Mesendoderm (in vitro differentiated cells): ENCODE results near the gene AP2A2.
"Not testable (repeated sequence)": the region's sequence is repeated elsewhere in the genome, so short reads cannot be mapped to it uniquely, and the experiment has no call there.

ENCODE experiments used
- DNase-seq: peaks from one replicate; pipeline ENCODE4 v3.0.0; 2013
- H2AK5ac ChIP-seq: 2 replicates; pipeline ENCODE4 v1.6.1; 2013; ENCODE audit warnings: low read length, inconsistent platforms
- H2BK120ac ChIP-seq: 2 replicates; pipeline ENCODE4 v1.6.1; 2013; ENCODE audit warnings: low read depth, mild to moderate bottlenecking, low read length, moderate library complexity, mixed read lengths
- H2BK15ac ChIP-seq: replicated peaks from 2 replicates; pipeline ENCODE4 v1.6.1; 2013; ENCODE audit warnings: low read depth, mild to moderate bottlenecking, moderate library complexity
- H2BK5ac ChIP-seq: 2 replicates; pipeline ENCODE4 v1.6.1; 2013; ENCODE audit warnings: low read length, inconsistent platforms
- H3K18ac ChIP-seq: 2 replicates; pipeline ENCODE4 v1.6.1; 2013; ENCODE audit warnings: mild to moderate bottlenecking, low read length, mixed read lengths
- H3K23ac ChIP-seq: one replicate; pipeline ENCODE4 v1.6.1; 2013; ENCODE audit warnings: low read length
- H3K27ac ChIP-seq: 2 replicates; pipeline ENCODE4 v1.5.1; 2013; ENCODE audit warnings: low read depth, mild to moderate bottlenecking, inconsistent platforms, low read length, moderate library complexity
- H3K27me3 ChIP-seq: 2 replicates; pipeline ENCODE4 v1.6.1; 2013; ENCODE audit warnings: low read length, control low read depth, mild to moderate bottlenecking, inconsistent platforms; ENCODE audit not compliant: insufficient read depth, poor library complexity
- H3K36me3 ChIP-seq: 2 replicates; pipeline ENCODE4 v1.6.1; 2013; ENCODE audit warnings: low read length, inconsistent platforms; ENCODE audit not compliant: control insufficient read depth, insufficient read depth
- H3K4ac ChIP-seq: one replicate; pipeline ENCODE4 v1.6.1; 2013; ENCODE audit warnings: low read depth, mild to moderate bottlenecking, low read length, moderate library complexity
- H3K4me1 ChIP-seq: 2 replicates; pipeline ENCODE4 v1.6.1; 2013; ENCODE audit warnings: low read depth, low read length, inconsistent platforms; ENCODE audit not compliant: control insufficient read depth
- H3K4me2 ChIP-seq: 2 replicates; pipeline ENCODE4 v1.6.1; 2013; ENCODE audit warnings: low read length
- H3K4me3 ChIP-seq: 2 replicates; pipeline ENCODE4 v1.5.1; 2013; ENCODE audit warnings: mild to moderate bottlenecking, low read length
- H3K56ac ChIP-seq: one replicate; pipeline ENCODE4 v1.6.1; 2013; ENCODE audit warnings: low read length
- H3K79me1 ChIP-seq: 2 replicates; pipeline ENCODE4 v1.6.1; 2013; ENCODE audit warnings: low read length, inconsistent platforms
- H3K79me2 ChIP-seq: 2 replicates; pipeline ENCODE4 v1.6.1; 2013; ENCODE audit warnings: mild to moderate bottlenecking, low read length; ENCODE audit not compliant: control insufficient read depth, insufficient read depth
- H3K9ac ChIP-seq: 2 replicates; pipeline ENCODE4 v1.6.1; 2013; ENCODE audit warnings: low read length, inconsistent platforms
- H4K5ac ChIP-seq: one replicate; pipeline ENCODE4 v1.6.1; 2013; ENCODE audit warnings: low read length
- H4K8ac ChIP-seq: one replicate; pipeline ENCODE4 v1.6.1; 2013; ENCODE audit warnings: low read depth, mild to moderate bottlenecking, control low read depth, low read length, moderate library complexity
- WGBS: extraction: QIAGEN DNeasy Blood & Tissue Kit; methylation state at CpG from one replicate; pipeline ENCODE4 v1.1.7; 2013; ENCODE audit warnings: low lambda C conversion rate, missing lambda C conversion rate; ENCODE audit not compliant: insufficient coverage; ENCODE audit errors: extremely low coverage; 5-methylcytosine and 5-hydroxymethylcytosine counted together

AP2A2 gene

GRCh38 chr11:971092-971690, 45.5 kb downstream of the AP2A2 start:
- Histone ChIP-seq H3K27ac (no peak overlapping the region), H3K9ac (no peak overlapping the region), H3K18ac (no peak overlapping the region), H3K79me2 (peaks cover 1% of the 10 kb centered on the region), H4K8ac (no peak overlapping the region), H3K4me1 (no peaks in the 10 kb centered on the region), H3K4me2 (no peak overlapping the region), H4K5ac (no peak overlapping the region), H3K79me1 (peaks cover 3% of the 10 kb centered on the region), H2BK5ac (no peak overlapping the region), H2BK15ac (no peak overlapping the region), H3K23ac (no peak overlapping the region), H3K56ac (no peak overlapping the region), H2BK120ac (no peak overlapping the region), H3K27me3 (no peaks in the 10 kb centered on the region), H2AK5ac (no peak overlapping the region), H3K4ac (no peak overlapping the region), H3K36me3 (peaks cover 2% of the 10 kb centered on the region), H3K4me3 (no peak overlapping the region)
- WGBS, result no CpG with 5 or more reads among the region's 12 CpGs
- DNase-seq, result no peak

GRCh38 chr11:971731-972365, 46.2 kb downstream of the AP2A2 start:
- WGBS, result no CpG with 5 or more reads among the region's 31 CpGs
- Histone ChIP-seq H2BK15ac (no peak overlapping the region), H3K9ac (no peak overlapping the region), H4K5ac (no peak overlapping the region), H3K79me2 (peaks cover 1% of the 10 kb centered on the region), H2AK5ac (no peak overlapping the region), H2BK5ac (no peak overlapping the region), H3K4me3 (no peak overlapping the region), H3K4me2 (no peak overlapping the region), H3K18ac (no peak overlapping the region), H3K23ac (no peak overlapping the region), H3K27me3 (no peaks in the 10 kb centered on the region), H4K8ac (no peak overlapping the region), H3K56ac (no peak overlapping the region), H3K36me3 (peaks cover 2% of the 10 kb centered on the region), H2BK120ac (no peak overlapping the region), H3K27ac (no peak overlapping the region), H3K4ac (no peak overlapping the region), H3K4me1 (no peaks in the 10 kb centered on the region), H3K79me1 (peaks cover 5% of the 10 kb centered on the region)
- DNase-seq, result no peak

GRCh38 chr11:972523-973211, 47.0 kb downstream of the AP2A2 start:
- Histone ChIP-seq H3K79me1 (peaks cover 5% of the 10 kb centered on the region), H3K79me2 (peaks cover under 1% of the 10 kb centered on the region), H3K4me2 (no peak overlapping the region), H3K56ac (no peak overlapping the region), H4K5ac (no peak overlapping the region), H3K4me3 (no peak overlapping the region), H4K8ac (no peak overlapping the region), H3K4me1 (no peaks in the 10 kb centered on the region), H3K27me3 (no peaks in the 10 kb centered on the region), H2BK120ac (no peak overlapping the region), H2BK15ac (no peak overlapping the region), H3K27ac (no peak overlapping the region), H3K9ac (no peak overlapping the region), H2AK5ac (no peak overlapping the region), H2BK5ac (no peak overlapping the region), H3K36me3 (peaks cover 3% of the 10 kb centered on the region), H3K18ac (no peak overlapping the region), H3K4ac (no peak overlapping the region), H3K23ac (no peak overlapping the region)
- no CpG with 5 or more reads among the region's 26 CpGs for WGBS
- DNase-seq, result no peak

- Histone ChIP-seq H3K18ac (no peak overlapping the region), H4K8ac (no peak overlapping the region), H3K4ac (no peak overlapping the region), H3K4me2 (no peak overlapping the region), H2BK5ac (no peak overlapping the region), H2AK5ac (no peak overlapping the region), H3K27ac (no peak overlapping the region), H3K4me3 (no peak overlapping the region), H3K36me3 (peaks cover 6% of the 10 kb centered on the region), H2BK15ac (no peak overlapping the region), H3K56ac (no peak overlapping the region), H4K5ac (no peak overlapping the region), H3K23ac (no peak overlapping the region), H3K4me1 (no peaks in the 10 kb centered on the region), H3K79me2 (no peaks in the 10 kb centered on the region), H3K9ac (no peak overlapping the region), H3K27me3 (no peaks in the 10 kb centered on the region), H3K79me1 (peaks cover 4% of the 10 kb centered on the region), H2BK120ac (no peak overlapping the region)
- no peak for DNase-seq
- no CpG with 5 or more reads among the region's 11 CpGs for whole genome bisulfite sequencing
Measured at GRCh38 chr11:973237-973636, 47.6 kb downstream of the AP2A2 start.

- not testable (repeated sequence) for H3K36me3 ChIP-seq, H2BK5ac ChIP-seq, H2BK120ac ChIP-seq, H3K4me1 ChIP-seq, H4K8ac ChIP-seq, H3K18ac ChIP-seq, H3K56ac ChIP-seq, DNase-seq, H3K4me3 ChIP-seq, H4K5ac ChIP-seq, H3K27ac ChIP-seq, H3K4me2 ChIP-seq, H2AK5ac ChIP-seq, H3K23ac ChIP-seq, H3K79me2 ChIP-seq, H3K4ac ChIP-seq, H3K79me1 ChIP-seq, H2BK15ac ChIP-seq, H3K9ac ChIP-seq, H3K27me3 ChIP-seq
- no CpG with 5 or more reads among the region's 41 CpGs for WGBS
Measured at GRCh38 chr11:975376-975775, 49.7 kb downstream of the AP2A2 start.
